Type B pancreatic cell (in vitro differentiated cells): ENCODE measurements around the gene ASCC1. TPM values are rescaled to one million over a fixed set of nuclear protein-coding genes. Genes with fewer than 3 reads are reported as not detected.

Experiments
- DNase-seq: peaks from one replicate; pipeline ENCODE4 v3.0.0; 2021; ENCODE audit warnings: mixed read lengths; ENCODE audit not compliant: unreplicated experiment; ENCODE audit errors: extremely low spot score
- H3K27ac Mint-ChIP-seq: 2 replicates; pipeline ENCODE4 v1.8.0; 2021; ENCODE audit warnings: mild to moderate bottlenecking, mixed read lengths
- H3K27me3 Mint-ChIP-seq: 2 replicates; pipeline ENCODE4 v1.8.0; 2021; ENCODE audit warnings: mixed read lengths
- H3K36me3 Mint-ChIP-seq: 2 replicates; pipeline ENCODE4 v1.8.0; 2021; ENCODE audit warnings: mixed read lengths
- H3K4me1 Mint-ChIP-seq: one replicate; pipeline ENCODE4 v1.8.0; 2021; ENCODE audit warnings: mixed read lengths; ENCODE audit not compliant: unreplicated experiment
- H3K4me3 Mint-ChIP-seq: 2 replicates; pipeline ENCODE4 v1.8.0; 2021; ENCODE audit warnings: mild to moderate bottlenecking, mixed read lengths
- H3K9me3 Mint-ChIP-seq: 2 replicates; pipeline ENCODE4 v1.8.0; 2021; ENCODE audit warnings: mixed read lengths
- CTCF ChIP-seq: fragments of 200-600 bp; sonication (generic); conservative IDR thresholded peaks from 2 replicates; pipeline ENCODE4 v1.5.0; 2021; ENCODE audit warnings: antibody characterized with exemption, mild to moderate bottlenecking
- total RNA-seq: library from RNA; stranded (reverse); gene quantifications from 2 replicates; pipeline ENCODE4 v1.2.1, GENCODE V29; 2021; ENCODE audit warnings: low replicate concordance

Gene ASCC1
- total RNA-seq, 1 donor from 2014 or later = 32.8 TPM

- H3K27ac Mint-ChIP-seq = peak overlapping the region; percentile 86
- TF ChIP-seq CTCF = no peak
- H3K9me3 Mint-ChIP-seq = no peaks in the 10 kb centered on the region
- no peak for DNase-seq
- no peak overlapping the region for H3K4me3 Mint-ChIP-seq
- H3K36me3 Mint-ChIP-seq = no peaks in the 10 kb centered on the region
- H3K27me3 Mint-ChIP-seq = peaks cover 23% of the 10 kb centered on the region
- H3K4me1 Mint-ChIP-seq = peaks cover 4% of the 10 kb centered on the region
These were observed 135.8 kb downstream of the ASCC1 start for GRCh38 chr10:72080042-72080975.

DNA sequence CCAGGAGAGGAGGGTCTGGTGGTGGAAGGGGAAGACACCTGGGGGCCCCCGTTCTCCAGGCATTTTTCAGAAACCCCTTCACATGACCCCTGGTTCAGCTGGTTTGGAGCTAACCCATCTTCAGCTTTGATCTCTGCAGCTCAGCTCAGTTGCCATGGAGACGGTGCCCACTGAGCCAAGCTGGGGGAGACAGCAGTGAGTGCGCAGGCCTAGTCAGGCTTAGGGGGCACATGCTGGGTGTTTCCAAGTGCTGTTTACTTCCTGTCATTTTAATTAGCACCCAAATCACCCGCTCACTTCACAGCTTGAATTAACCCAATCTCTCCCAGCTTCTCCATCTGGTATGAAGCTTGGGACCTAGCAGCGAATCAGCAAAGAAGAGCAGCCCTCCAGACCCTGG lies 136.7 kb downstream of the ASCC1 start:
- H3K27ac Mint-ChIP-seq = no peak overlapping the region
- H3K4me3 Mint-ChIP-seq = no peak overlapping the region
- no peak for DNase-seq
- peaks cover 4% of the 10 kb centered on the region for H3K4me1 Mint-ChIP-seq
- no peaks in the 10 kb centered on the region for H3K9me3 Mint-ChIP-seq
- H3K36me3 Mint-ChIP-seq = no peaks in the 10 kb centered on the region
- peaks cover 14% of the 10 kb centered on the region for H3K27me3 Mint-ChIP-seq
- TF ChIP-seq CTCF = no peak

DNA sequence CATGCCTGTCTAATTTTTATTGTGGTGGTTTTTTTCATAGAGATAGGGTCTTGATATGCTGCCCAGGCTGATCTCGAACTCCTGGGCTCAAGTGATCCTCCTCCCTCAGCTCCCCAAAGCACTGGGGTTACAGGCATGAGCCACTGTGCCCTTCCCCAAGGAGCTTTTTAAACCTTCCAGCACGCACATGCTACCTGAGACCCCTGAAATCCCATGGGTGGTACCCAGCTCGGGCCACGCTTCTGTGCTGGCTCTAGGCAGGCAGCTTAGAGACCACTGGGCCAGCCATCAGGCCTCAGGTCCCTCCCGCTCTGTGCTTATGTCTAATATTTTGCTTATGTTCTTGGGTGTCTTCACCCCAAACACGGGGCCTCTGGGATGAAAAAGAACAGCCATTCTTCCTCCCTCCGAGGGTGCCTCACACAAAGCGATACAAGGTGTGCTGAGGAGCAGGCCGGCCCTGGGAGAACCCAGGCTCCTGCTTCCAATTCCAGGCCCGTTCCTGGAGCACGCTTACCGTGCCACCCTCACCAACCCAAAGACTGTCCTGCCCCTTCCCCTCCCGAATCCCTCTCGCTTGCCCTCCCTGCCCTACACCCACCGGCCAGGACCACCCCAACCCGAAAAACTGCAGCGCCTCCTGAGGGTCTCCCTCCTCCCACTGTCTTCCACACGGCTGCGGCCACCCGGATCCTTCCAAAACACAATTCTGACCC lies 138.6 kb downstream of the ASCC1 start:
- TF ChIP-seq CTCF = no peak
- DNase-seq = no peak
- no peaks in the 10 kb centered on the region for H3K9me3 Mint-ChIP-seq
- peaks cover 4% of the 10 kb centered on the region for H3K4me1 Mint-ChIP-seq
- H3K27me3 Mint-ChIP-seq = peaks cover 7% of the 10 kb centered on the region
- H3K36me3 Mint-ChIP-seq = no peaks in the 10 kb centered on the region
- H3K27ac Mint-ChIP-seq = peak overlapping the region; percentile 8
- H3K4me3 Mint-ChIP-seq = no peak overlapping the region

- H3K27ac Mint-ChIP-seq = no peak overlapping the region
- H3K36me3 Mint-ChIP-seq = no peaks in the 10 kb centered on the region
- peaks cover 4% of the 10 kb centered on the region for H3K4me1 Mint-ChIP-seq
These were observed 139.3 kb downstream of the ASCC1 start for GRCh38 chr10:72076756-72077155.

More at GRCh38 chr10:72076756-72077155, 139.3 kb downstream of the ASCC1 start:
- Mint-ChIP-seq H3K4me3 (no peak overlapping the region), H3K9me3 (no peaks in the 10 kb centered on the region), H3K27me3 (peaks cover 7% of the 10 kb centered on the region)
- TF ChIP-seq CTCF = no peak
- DNase-seq = no peak
